SK-N-SH treated with all-trans-retinoic acid at 6 μM for 48 hours (cell line): ENCODE measurements around the gene ZNF423.

ENCODE experiments used
- ATAC-seq: fragments of 200-7000 bp; cut with Tn5 transposase; 3 replicates; pipeline ENCODE4 v1.9.1; 2020; ENCODE audit warnings: mild to moderate bottlenecking, moderate library complexity
- ARNTL ChIP-seq: fragments of 450-650 bp; formaldehyde crosslinking; IDR thresholded peaks from 2 replicates; pipeline ENCODE4 v1.5.0; 2020; ENCODE audit warnings: low read depth, mild to moderate bottlenecking, moderate library complexity, borderline replicate concordance
- BACH2 ChIP-seq: fragments of 250-450 bp; sonication (Bioruptor Pico); IDR thresholded peaks from 2 replicates; pipeline ENCODE4 v1.9.0; 2021; ENCODE audit warnings: mild to moderate bottlenecking, borderline replicate concordance
- CSDC2 ChIP-seq: fragments of 250-450 bp; sonication (Bioruptor Pico); IDR thresholded peaks from 2 replicates; pipeline ENCODE4 v1.5.0; 2020; ENCODE audit warnings: mild to moderate bottlenecking, moderate library complexity
- ESRRG ChIP-seq: fragments of 250-450 bp; sonication (Bioruptor Pico); IDR thresholded peaks from 2 replicates; pipeline ENCODE4 v1.6.1; 2021; ENCODE audit warnings: mild to moderate bottlenecking
- GLIS3 ChIP-seq: fragments of 250-450 bp; sonication (Bioruptor Pico); IDR thresholded peaks from 2 replicates; pipeline ENCODE4 v1.5.0; 2020; ENCODE audit warnings: mild to moderate bottlenecking, moderate library complexity
- ISL1 ChIP-seq: fragments of 250-450 bp; sonication (Bioruptor Pico); IDR thresholded peaks from 2 replicates; pipeline ENCODE4 v2.1.2; 2022; ENCODE audit warnings: mild to moderate bottlenecking, moderate library complexity
- OSR1 ChIP-seq: fragments of 250-450 bp; sonication (Bioruptor Pico); IDR thresholded peaks from 2 replicates; pipeline ENCODE4 v1.8.0; 2022; ENCODE audit warnings: moderate library complexity, mild to moderate bottlenecking, inconsistent platforms
- PPARA ChIP-seq: fragments of 250-450 bp; sonication (Bioruptor Pico); IDR thresholded peaks from 2 replicates; pipeline ENCODE4 v1.5.0; 2020; ENCODE audit warnings: mild to moderate bottlenecking, borderline replicate concordance
- RARB ChIP-seq: fragments of 250-450 bp; sonication (Bioruptor Pico); IDR thresholded peaks from 2 replicates; pipeline ENCODE4 v1.8.0; 2021; ENCODE audit warnings: mild to moderate bottlenecking, moderate library complexity
- SNAI2 ChIP-seq: fragments of 250-450 bp; sonication (Bioruptor Pico); IDR thresholded peaks from 2 replicates; pipeline ENCODE4 v1.5.0; 2020; ENCODE audit warnings: mild to moderate bottlenecking, moderate library complexity
- TCF4 ChIP-seq: fragments of 250-450 bp; sonication (Bioruptor Pico); IDR thresholded peaks from 2 replicates; pipeline ENCODE4 v1.8.0; 2021; ENCODE audit warnings: mild to moderate bottlenecking, moderate library complexity, borderline replicate concordance
- TOX ChIP-seq: fragments of 250-450 bp; sonication (Bioruptor Pico); IDR thresholded peaks from 2 replicates; pipeline ENCODE4 v1.8.0; 2021; ENCODE audit warnings: mild to moderate bottlenecking, moderate library complexity, borderline replicate concordance
- ZC3H10 ChIP-seq: fragments of 250-450 bp; sonication (Bioruptor Pico); IDR thresholded peaks from 2 replicates; pipeline ENCODE4 v1.5.1; 2021; ENCODE audit warnings: mild to moderate bottlenecking, moderate library complexity
- ZFP30 ChIP-seq: fragments of 450-650 bp; formaldehyde crosslinking; IDR thresholded peaks from 2 replicates; pipeline ENCODE4 v1.5.0; 2022; ENCODE audit warnings: mild to moderate bottlenecking, moderate library complexity
- ZNF565 ChIP-seq: fragments of 450-650 bp; formaldehyde crosslinking; conservative IDR thresholded peaks from 2 replicates; pipeline ENCODE4 v1.5.0; 2020; ENCODE audit warnings: low read depth, mild to moderate bottlenecking, moderate library complexity
- ZNF70 ChIP-seq: fragments of 450-650 bp; formaldehyde crosslinking; IDR thresholded peaks from 2 replicates; pipeline ENCODE4 v1.5.0; 2020; ENCODE audit warnings: mild to moderate bottlenecking, moderate library complexity
- ZNF8 ChIP-seq: fragments of 450-650 bp; formaldehyde crosslinking; IDR thresholded peaks from 2 replicates; pipeline ENCODE4 v1.5.0; 2020; ENCODE audit warnings: mild to moderate bottlenecking, moderate library complexity
- TF ChIP-seq, protein P1 (sequence below): fragments of 250-450 bp; sonication (Bioruptor Pico); IDR thresholded peaks from 2 replicates; pipeline ENCODE4 v1.5.1; 2021; ENCODE audit warnings: mild to moderate bottlenecking, moderate library complexity
- TF ChIP-seq, protein P2 (sequence below): fragments of 250-450 bp; sonication (Bioruptor Pico); IDR thresholded peaks from 2 replicates; pipeline ENCODE4 v1.8.0; 2021; ENCODE audit warnings: low read depth, mild to moderate bottlenecking, moderate library complexity, borderline replicate concordance
- TF ChIP-seq, protein P3 (sequence below): fragments of 250-450 bp; sonication (Bioruptor Pico); IDR thresholded peaks from 2 replicates; pipeline ENCODE4 v1.5.1; 2020; ENCODE audit warnings: low read depth, mild to moderate bottlenecking, moderate library complexity
- TF ChIP-seq, protein P4 (sequence below): fragments of 250-450 bp; sonication (Bioruptor Pico); IDR thresholded peaks from 2 replicates; pipeline ENCODE4 v1.8.0; 2020; ENCODE audit warnings: mild to moderate bottlenecking, moderate library complexity, borderline replicate concordance
- TF ChIP-seq, protein P5 (sequence below): fragments of 250-450 bp; sonication (Bioruptor Pico); IDR thresholded peaks from 2 replicates; pipeline ENCODE4 v1.5.0; 2020; ENCODE audit warnings: mild to moderate bottlenecking, moderate library complexity

ZNF423 gene

DNA sequence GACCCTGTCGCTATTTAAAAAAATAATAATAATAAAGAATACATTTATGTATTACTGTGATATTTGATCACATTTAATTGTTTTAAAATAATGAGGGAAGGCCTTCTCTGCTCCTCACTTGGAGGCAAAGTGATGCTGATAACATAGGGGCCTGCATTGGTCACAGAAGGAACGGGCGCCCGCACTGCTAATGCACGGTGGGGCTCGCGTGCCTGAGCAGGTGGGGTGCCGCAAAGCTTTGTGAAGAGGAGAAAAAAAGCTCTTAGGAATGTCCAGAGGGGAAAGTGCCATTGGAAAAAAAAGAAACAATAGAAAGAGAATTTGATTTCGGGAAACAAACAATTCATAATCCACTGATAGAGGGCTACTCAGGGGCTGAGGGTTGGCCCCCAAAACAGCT, 143.8 kb downstream of the ZNF423 start:
- ATAC-seq = no peak
- TF ChIP-seq, protein P1, sequence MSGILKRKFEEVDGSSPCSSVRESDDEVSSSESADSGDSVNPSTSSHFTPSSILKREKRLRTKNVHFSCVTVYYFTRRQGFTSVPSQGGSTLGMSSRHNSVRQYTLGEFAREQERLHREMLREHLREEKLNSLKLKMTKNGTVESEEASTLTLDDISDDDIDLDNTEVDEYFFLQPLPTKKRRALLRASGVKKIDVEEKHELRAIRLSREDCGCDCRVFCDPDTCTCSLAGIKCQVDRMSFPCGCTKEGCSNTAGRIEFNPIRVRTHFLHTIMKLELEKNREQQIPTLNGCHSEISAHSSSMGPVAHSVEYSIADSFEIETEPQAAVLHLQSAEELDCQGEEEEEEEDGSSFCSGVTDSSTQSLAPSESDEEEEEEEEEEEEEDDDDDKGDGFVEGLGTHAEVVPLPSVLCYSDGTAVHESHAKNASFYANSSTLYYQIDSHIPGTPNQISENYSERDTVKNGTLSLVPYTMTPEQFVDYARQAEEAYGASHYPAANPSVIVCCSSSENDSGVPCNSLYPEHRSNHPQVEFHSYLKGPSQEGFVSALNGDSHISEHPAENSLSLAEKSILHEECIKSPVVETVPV (CRISPR knock-in tag) = no peak
- TF ChIP-seq GLIS3 (CRISPR knock-in tag) = no peak
- no peak for TF ChIP-seq ZNF565

DNA sequence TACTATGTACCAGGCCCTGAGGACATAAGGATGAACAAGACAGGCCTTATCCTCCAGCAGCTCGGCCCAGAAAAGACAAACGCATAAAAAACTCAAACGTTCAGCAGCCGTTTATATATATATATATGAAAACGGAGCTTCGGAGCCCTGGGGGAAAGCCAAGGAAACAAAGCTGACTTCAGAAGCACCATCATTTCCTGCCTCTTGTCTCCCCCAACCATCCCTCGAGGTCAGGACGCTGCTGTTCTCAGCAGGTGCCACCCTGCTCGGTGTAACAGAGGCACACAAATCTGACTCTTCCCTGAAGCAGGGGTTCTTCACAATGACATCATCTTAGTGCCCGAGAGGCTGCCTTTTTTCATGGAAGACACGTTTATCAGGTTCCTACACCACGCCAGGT, 146.9 kb downstream of the ZNF423 start:
- no peak for ATAC-seq
- TF ChIP-seq, protein P2, sequence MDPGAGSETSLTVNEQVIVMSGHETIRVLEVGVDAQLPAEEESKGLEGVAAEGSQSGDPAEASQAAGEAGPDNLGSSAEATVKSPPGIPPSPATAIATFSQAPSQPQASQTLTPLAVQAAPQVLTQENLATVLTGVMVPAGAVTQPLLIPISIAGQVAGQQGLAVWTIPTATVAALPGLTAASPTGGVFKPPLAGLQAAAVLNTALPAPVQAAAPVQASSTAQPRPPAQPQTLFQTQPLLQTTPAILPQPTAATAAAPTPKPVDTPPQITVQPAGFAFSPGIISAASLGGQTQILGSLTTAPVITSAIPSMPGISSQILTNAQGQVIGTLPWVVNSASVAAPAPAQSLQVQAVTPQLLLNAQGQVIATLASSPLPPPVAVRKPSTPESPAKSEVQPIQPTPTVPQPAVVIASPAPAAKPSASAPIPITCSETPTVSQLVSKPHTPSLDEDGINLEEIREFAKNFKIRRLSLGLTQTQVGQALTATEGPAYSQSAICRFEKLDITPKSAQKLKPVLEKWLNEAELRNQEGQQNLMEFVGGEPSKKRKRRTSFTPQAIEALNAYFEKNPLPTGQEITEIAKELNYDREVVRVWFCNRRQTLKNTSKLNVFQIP (CRISPR knock-in tag) = no peak
- TF ChIP-seq ZNF8 (CRISPR knock-in tag) (no peak), TOX (CRISPR knock-in tag) (no peak), TCF4 (CRISPR knock-in tag) (no peak), ZNF70 (no peak), OSR1 (CRISPR knock-in tag) (no peak), ZC3H10 (CRISPR knock-in tag) (no peak), ISL1 (CRISPR knock-in tag) (no peak), ESRRG (CRISPR knock-in tag) (no peak), RARB (no peak), SNAI2 (CRISPR knock-in tag) (no peak), GLIS3 (CRISPR knock-in tag) (no peak)
- TF ChIP-seq, protein P1 (CRISPR knock-in tag) = no peak
- TF ChIP-seq, protein P3, sequence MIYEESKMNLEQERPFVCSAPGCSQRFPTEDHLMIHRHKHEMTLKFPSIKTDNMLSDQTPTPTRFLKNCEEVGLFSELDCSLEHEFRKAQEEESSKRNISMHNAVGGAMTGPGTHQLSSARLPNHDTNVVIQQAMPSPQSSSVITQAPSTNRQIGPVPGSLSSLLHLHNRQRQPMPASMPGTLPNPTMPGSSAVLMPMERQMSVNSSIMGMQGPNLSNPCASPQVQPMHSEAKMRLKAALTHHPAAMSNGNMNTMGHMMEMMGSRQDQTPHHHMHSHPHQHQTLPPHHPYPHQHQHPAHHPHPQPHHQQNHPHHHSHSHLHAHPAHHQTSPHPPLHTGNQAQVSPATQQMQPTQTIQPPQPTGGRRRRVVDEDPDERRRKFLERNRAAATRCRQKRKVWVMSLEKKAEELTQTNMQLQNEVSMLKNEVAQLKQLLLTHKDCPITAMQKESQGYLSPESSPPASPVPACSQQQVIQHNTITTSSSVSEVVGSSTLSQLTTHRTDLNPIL (CRISPR knock-in tag) = no peak
- TF ChIP-seq, protein P4, sequence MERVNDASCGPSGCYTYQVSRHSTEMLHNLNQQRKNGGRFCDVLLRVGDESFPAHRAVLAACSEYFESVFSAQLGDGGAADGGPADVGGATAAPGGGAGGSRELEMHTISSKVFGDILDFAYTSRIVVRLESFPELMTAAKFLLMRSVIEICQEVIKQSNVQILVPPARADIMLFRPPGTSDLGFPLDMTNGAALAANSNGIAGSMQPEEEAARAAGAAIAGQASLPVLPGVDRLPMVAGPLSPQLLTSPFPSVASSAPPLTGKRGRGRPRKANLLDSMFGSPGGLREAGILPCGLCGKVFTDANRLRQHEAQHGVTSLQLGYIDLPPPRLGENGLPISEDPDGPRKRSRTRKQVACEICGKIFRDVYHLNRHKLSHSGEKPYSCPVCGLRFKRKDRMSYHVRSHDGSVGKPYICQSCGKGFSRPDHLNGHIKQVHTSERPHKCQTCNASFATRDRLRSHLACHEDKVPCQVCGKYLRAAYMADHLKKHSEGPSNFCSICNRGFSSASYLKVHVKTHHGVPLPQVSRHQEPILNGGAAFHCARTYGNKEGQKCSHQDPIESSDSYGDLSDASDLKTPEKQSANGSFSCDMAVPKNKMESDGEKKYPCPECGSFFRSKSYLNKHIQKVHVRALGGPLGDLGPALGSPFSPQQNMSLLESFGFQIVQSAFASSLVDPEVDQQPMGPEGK (CRISPR knock-in tag) = no peak

DNA sequence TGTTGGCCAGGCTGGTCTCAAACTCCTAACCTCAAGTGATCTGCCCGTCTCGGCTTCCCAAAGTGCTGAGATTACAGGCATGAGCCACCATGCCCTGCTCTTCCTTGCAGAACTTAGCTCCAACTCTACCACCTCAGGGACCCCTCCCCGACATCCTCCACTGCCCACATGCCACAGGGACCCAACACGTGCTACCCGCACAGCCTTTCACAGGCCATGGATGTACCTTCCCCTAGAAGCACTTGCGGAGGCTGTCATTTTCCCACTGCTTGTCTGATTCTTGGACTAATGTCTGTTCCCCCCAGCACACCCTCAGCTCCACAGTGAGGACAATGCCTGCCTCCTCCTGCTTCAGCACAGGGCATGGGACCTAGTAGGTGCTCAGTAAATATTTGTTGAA, 147.4 kb downstream of the ZNF423 start:
- ATAC-seq = no peak
- no peak for TF ChIP-seq BACH2 (CRISPR knock-in tag)
- TF ChIP-seq PPARA (CRISPR knock-in tag) = no peak
- TF ChIP-seq, protein P5, sequence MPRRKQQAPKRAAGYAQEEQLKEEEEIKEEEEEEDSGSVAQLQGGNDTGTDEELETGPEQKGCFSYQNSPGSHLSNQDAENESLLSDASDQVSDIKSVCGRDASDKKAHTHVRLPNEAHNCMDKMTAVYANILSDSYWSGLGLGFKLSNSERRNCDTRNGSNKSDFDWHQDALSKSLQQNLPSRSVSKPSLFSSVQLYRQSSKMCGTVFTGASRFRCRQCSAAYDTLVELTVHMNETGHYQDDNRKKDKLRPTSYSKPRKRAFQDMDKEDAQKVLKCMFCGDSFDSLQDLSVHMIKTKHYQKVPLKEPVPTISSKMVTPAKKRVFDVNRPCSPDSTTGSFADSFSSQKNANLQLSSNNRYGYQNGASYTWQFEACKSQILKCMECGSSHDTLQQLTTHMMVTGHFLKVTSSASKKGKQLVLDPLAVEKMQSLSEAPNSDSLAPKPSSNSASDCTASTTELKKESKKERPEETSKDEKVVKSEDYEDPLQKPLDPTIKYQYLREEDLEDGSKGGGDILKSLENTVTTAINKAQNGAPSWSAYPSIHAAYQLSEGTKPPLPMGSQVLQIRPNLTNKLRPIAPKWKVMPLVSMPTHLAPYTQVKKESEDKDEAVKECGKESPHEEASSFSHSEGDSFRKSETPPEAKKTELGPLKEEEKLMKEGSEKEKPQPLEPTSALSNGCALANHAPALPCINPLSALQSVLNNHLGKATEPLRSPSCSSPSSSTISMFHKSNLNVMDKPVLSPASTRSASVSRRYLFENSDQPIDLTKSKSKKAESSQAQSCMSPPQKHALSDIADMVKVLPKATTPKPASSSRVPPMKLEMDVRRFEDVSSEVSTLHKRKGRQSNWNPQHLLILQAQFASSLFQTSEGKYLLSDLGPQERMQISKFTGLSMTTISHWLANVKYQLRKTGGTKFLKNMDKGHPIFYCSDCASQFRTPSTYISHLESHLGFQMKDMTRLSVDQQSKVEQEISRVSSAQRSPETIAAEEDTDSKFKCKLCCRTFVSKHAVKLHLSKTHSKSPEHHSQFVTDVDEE (CRISPR knock-in tag) = no peak
- no peak for TF ChIP-seq OSR1 (CRISPR knock-in tag)
- no peak for TF ChIP-seq CSDC2 (CRISPR knock-in tag)
- TF ChIP-seq RARB = no peak
- TF ChIP-seq ARNTL = no peak
- TF ChIP-seq ZC3H10 (CRISPR knock-in tag) = no peak
- TF ChIP-seq ESRRG (CRISPR knock-in tag) = no peak
- no peak for TF ChIP-seq ZNF8 (CRISPR knock-in tag)
- no peak for TF ChIP-seq ISL1 (CRISPR knock-in tag)
- TF ChIP-seq, protein P1 (CRISPR knock-in tag) = no peak
- TF ChIP-seq, protein P4 (CRISPR knock-in tag) = no peak
- TF ChIP-seq SNAI2 (CRISPR knock-in tag) = no peak
- TF ChIP-seq ZFP30 (CRISPR knock-in tag) = no peak
- no peak for TF ChIP-seq GLIS3 (CRISPR knock-in tag)
- TF ChIP-seq TCF4 (CRISPR knock-in tag) = no peak
